ENCODE data around the gene NSDHL. TPM values are rescaled to one million over a fixed set of nuclear protein-coding genes. Genes with fewer than 3 reads are reported as not detected.
"Not testable (repeated sequence)": the region's sequence is repeated elsewhere in the genome, so short reads cannot be mapped to it uniquely, and the experiment has no call there.

The NSDHL gene
- total RNA-seq, 4 donors from 2014 or later, result 13.2 to 77.2 (median 38.8) TPM

GRCh38 chrX:152833378-152833777 is 2.5 kb downstream of the NSDHL start:
- no peak overlapping the region for H3K4me3 ChIP-seq
- H3K27ac ChIP-seq, result no peak overlapping the region
- no peak for DNase-seq
- no peaks in the 10 kb centered on the region for H3K27me3 ChIP-seq
- H3K9me3 ChIP-seq, result no peaks in the 10 kb centered on the region
- peaks cover 0 to 5% (median 0%) of the 10 kb centered on the region in 4 donors for H3K4me1 ChIP-seq
- TF ChIP-seq POLR2A (IDR thresholded peaks at IDR 0.05), result no peak
- TF ChIP-seq, protein P1, sequence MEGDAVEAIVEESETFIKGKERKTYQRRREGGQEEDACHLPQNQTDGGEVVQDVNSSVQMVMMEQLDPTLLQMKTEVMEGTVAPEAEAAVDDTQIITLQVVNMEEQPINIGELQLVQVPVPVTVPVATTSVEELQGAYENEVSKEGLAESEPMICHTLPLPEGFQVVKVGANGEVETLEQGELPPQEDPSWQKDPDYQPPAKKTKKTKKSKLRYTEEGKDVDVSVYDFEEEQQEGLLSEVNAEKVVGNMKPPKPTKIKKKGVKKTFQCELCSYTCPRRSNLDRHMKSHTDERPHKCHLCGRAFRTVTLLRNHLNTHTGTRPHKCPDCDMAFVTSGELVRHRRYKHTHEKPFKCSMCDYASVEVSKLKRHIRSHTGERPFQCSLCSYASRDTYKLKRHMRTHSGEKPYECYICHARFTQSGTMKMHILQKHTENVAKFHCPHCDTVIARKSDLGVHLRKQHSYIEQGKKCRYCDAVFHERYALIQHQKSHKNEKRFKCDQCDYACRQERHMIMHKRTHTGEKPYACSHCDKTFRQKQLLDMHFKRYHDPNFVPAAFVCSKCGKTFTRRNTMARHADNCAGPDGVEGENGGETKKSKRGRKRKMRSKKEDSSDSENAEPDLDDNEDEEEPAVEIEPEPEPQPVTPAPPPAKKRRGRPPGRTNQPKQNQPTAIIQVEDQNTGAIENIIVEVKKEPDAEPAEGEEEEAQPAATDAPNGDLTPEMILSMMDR (IDR thresholded peaks at IDR 0.05), result no peak
- H3K36me3 ChIP-seq, result no peaks in the 10 kb centered on the region

- not testable (repeated sequence) for H3K27me3 ChIP-seq, H3K36me3 ChIP-seq, H3K27ac ChIP-seq, DNase-seq, H3K9me3 ChIP-seq, H3K4me3 ChIP-seq, H3K4me1 ChIP-seq
Measured at GRCh38 chrX:152835470-152835869, 4.6 kb downstream of the NSDHL start.

DNA sequence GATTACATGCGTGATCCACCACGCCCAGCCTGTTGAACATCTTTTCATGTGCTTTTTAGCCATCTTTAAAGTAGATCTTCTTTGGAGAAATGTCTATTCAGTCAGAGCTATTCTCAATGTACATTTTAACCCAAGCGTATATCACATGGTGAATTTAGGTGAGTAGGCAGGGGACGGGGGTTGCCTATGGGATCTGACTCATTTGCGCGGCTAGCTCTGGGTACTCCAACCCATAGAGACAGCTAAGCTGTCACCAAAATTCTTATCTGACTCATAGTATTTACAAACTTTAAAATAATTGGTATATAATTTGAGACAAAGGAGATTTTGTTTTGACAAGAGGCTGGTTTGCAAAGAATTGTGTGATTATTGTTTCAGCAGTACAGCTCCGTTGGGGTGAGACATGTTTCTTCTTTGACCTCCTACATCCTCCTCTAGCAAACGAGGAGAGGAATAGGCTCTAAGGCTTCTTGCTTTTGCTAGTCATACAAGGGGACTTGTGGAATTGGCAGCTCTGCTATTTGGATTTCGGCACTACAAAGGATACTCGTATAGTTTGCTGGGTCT is 12.0 kb downstream of the NSDHL start:
- TF ChIP-seq, protein P1 (IDR thresholded peaks at IDR 0.05), result no peak
- TF ChIP-seq POLR2A (IDR thresholded peaks at IDR 0.05), result no peak
- Histone ChIP-seq H3K4me1 (no peaks in the 10 kb centered on the region), H3K4me3 (no peak overlapping the region), H3K27me3 (no peaks in the 10 kb centered on the region), H3K9me3 (no peaks in the 10 kb centered on the region), H3K36me3 (no peaks in the 10 kb centered on the region), H3K27ac (no peak overlapping the region)
- DNase-seq, result no peak

GRCh38 chrX:152843852-152844251 is 13.0 kb downstream of the NSDHL start:
- no peak for DNase-seq
- Histone ChIP-seq H3K9me3 (no peaks in the 10 kb centered on the region), H3K36me3 (peaks cover 0 to 7% (median 0%) of the 10 kb centered on the region in 3 donors), H3K4me1 (no peaks in the 10 kb centered on the region), H3K4me3 (no peak overlapping the region), H3K27ac (no peak overlapping the region), H3K27me3 (no peaks in the 10 kb centered on the region)
- TF ChIP-seq, protein P1 (IDR thresholded peaks at IDR 0.05), result no peak
- TF ChIP-seq POLR2A (IDR thresholded peaks at IDR 0.05), result no peak

GRCh38 chrX:152844256-152844655 is 13.4 kb downstream of the NSDHL start:
- Histone ChIP-seq H3K4me1 (no peaks in the 10 kb centered on the region), H3K27ac (no peak overlapping the region), H3K27me3 (no peaks in the 10 kb centered on the region), H3K4me3 (no peak overlapping the region), H3K9me3 (no peaks in the 10 kb centered on the region), H3K36me3 (peaks cover 0 to 7% (median 0%) of the 10 kb centered on the region in 3 donors)
- no peak for DNase-seq
- TF ChIP-seq, protein P1 (IDR thresholded peaks at IDR 0.05), result no peak
- no peak for TF ChIP-seq POLR2A (IDR thresholded peaks at IDR 0.05)

DNA sequence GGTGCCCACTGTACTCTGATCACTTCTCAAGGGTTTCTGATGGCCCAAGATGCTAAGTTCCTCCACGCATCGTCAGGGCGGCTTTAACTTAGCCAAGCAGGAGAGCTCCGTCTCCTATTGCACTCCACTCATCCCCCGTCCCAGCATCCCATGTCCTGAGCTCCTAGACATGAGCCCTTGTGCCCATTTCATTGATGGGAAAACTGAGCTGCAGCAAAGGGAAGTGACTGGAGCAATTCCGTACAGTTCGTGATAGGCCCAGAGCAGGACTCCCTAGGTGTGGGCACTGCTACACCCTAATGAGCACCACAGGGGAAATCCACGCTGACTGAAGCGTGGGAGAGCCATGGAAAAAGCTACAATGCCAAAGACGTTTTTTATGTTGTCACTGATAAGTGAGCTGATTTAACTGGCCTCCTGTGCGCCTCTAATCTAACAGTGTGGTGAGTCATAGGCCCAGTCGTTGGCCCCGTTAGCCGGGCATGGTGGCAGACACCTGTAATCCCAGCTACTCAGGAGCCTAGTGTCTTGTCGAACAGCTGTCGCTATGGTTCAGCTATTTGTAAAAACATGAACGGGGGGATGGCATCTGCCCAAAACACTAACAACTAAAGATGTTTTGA is 14.9 kb downstream of the NSDHL start:
- no peak overlapping the region for H3K4me3 ChIP-seq
- no peak overlapping the region for H3K27ac ChIP-seq
- peaks cover 0 to 10% (median 0%) of the 10 kb centered on the region in 3 donors for H3K36me3 ChIP-seq
- DNase-seq, result no peak
- H3K27me3 ChIP-seq, result no peaks in the 10 kb centered on the region
- H3K9me3 ChIP-seq, result no peaks in the 10 kb centered on the region
- TF ChIP-seq, protein P1 (IDR thresholded peaks at IDR 0.05), result no peak
- TF ChIP-seq POLR2A (IDR thresholded peaks at IDR 0.05), result no peak
- H3K4me1 ChIP-seq, result no peaks in the 10 kb centered on the region
